CD14-positive monocyte (primary cell): ENCODE measurements around the gene IL12B. TPM values are rescaled to one million over a fixed set of nuclear protein-coding genes. Genes with fewer than 3 reads are reported as not detected.
"Not testable (repeated sequence)": the region's sequence is repeated elsewhere in the genome, so short reads cannot be mapped to it uniquely, and the experiment has no call there.

ENCODE experiments used
- DNase-seq, 3 donors: peaks; one replicate each; pipeline ENCODE4 v3.0.0-alpha.2; 2011 to 2022
- H2AFZ ChIP-seq: 2 replicates; pipeline ENCODE4 v1.6.0; 2012; ENCODE audit warnings: mild to moderate bottlenecking, low read depth, low read length, inconsistent platforms; ENCODE audit not compliant: insufficient read depth, poor library complexity, severe bottlenecking
- H3K27ac ChIP-seq, 2 donors: 1 replicate in 1 of 2; 2 replicates in 1 of 2; pipeline ENCODE4 v1.5.1; 2012 to 2013; ENCODE audit warnings: low read length in 2 of 2, control low read depth in 1 of 2, inconsistent platforms in 1 of 2, low read depth in 1 of 2, mild to moderate bottlenecking in 1 of 2
- H3K27me3 ChIP-seq, 2 donors: one replicate each; pipeline versions ENCODE4 v1.6.0 to v1.6.1; 2011 to 2013; ENCODE audit warnings: low read length in 2 of 2; ENCODE audit not compliant: control insufficient read depth in 2 of 2, insufficient read depth in 2 of 2
- H3K36me3 ChIP-seq, 2 donors: replicated peaks in 1 of 2; 1 replicate in 1 of 2; 2 replicates in 1 of 2; pipeline versions ENCODE4 v1.5.1 to v1.6.1; 2012 to 2013; ENCODE audit warnings: low read length in 2 of 2, control low read depth in 1 of 2, inconsistent platforms in 1 of 2, mild to moderate bottlenecking in 1 of 2; ENCODE audit not compliant: insufficient read depth in 2 of 2, control insufficient read depth in 1 of 2
- H3K4me1 ChIP-seq, 2 donors: 1 replicate in 1 of 2; 2 replicates in 1 of 2; pipeline versions ENCODE4 v1.5.1 to v1.6.1; 2012 to 2013; ENCODE audit warnings: low read length in 2 of 2, control low read depth in 1 of 2, inconsistent platforms in 1 of 2, mild to moderate bottlenecking in 1 of 2, moderate library complexity in 1 of 2; ENCODE audit not compliant: insufficient read depth in 2 of 2, control insufficient read depth in 1 of 2
- H3K4me2 ChIP-seq: replicated peaks from 2 replicates; pipeline ENCODE3; 2012; ENCODE audit warnings: low read length, moderate library complexity, mild to moderate bottlenecking; ENCODE audit not compliant: poor library complexity, severe bottlenecking; ENCODE audit errors: extremely low read depth
- H3K4me3 ChIP-seq, 3 experiments: fragments of 200-600 bp in 1 of 3; sonication (generic) in 1 of 3; replicated peaks in 1 of 3; 1 replicate in 2 of 3; 2 replicates in 1 of 3; pipeline ENCODE4 v1.5.1; 2011 to 2013; ENCODE audit warnings: low read length in 3 of 3, mild to moderate bottlenecking in 3 of 3, control low read depth in 2 of 3, low read depth in 2 of 3, inconsistent platforms in 1 of 3, moderate library complexity in 1 of 3
- H3K79me2 ChIP-seq: 2 replicates; pipeline ENCODE4 v1.6.0; 2012; ENCODE audit warnings: mild to moderate bottlenecking, control low read depth, inconsistent platforms, low read length, moderate library complexity; ENCODE audit not compliant: insufficient read depth
- H3K9ac ChIP-seq: 2 replicates; pipeline ENCODE4 v1.6.0; 2017; ENCODE audit warnings: low read length, mild to moderate bottlenecking; ENCODE audit not compliant: insufficient read depth, poor library complexity, severe bottlenecking
- H3K9me3 ChIP-seq, 2 donors: replicated peaks in 1 of 2; 1 replicate in 1 of 2; 2 replicates in 1 of 2; pipeline versions ENCODE4 v1.5.1 to v1.6.1; 2012 to 2013; ENCODE audit warnings: low read length in 2 of 2, control low read depth in 1 of 2; ENCODE audit not compliant: control insufficient read depth in 1 of 2, insufficient read depth in 1 of 2
- H4K20me1 ChIP-seq: 2 replicates; pipeline ENCODE4 v1.6.0; 2012; ENCODE audit warnings: mild to moderate bottlenecking, low read length, control low read depth, moderate library complexity; ENCODE audit not compliant: insufficient read depth
- H3K27ac Mint-ChIP-seq, 7 donors: one replicate each; pipeline ENCODE4 v1.8.0; 2020; ENCODE audit warnings: mild to moderate bottlenecking in 7 of 7, mixed read lengths in 7 of 7, moderate library complexity in 6 of 7, inconsistent platforms in 2 of 7
- H3K27me3 Mint-ChIP-seq, 3 donors: one replicate each; pipeline ENCODE4 v1.8.0; 2021 to 2022; ENCODE audit warnings: low read depth in 3 of 3, mild to moderate bottlenecking in 3 of 3, mixed read lengths in 3 of 3, moderate library complexity in 3 of 3, inconsistent platforms in 1 of 3
- H3K36me3 Mint-ChIP-seq, 2 donors: one replicate each; pipeline ENCODE4 v1.8.0; 2020; ENCODE audit warnings: mixed read lengths in 2 of 2, inconsistent platforms in 1 of 2, mild to moderate bottlenecking in 1 of 2
- H3K4me1 Mint-ChIP-seq: one replicate; pipeline ENCODE4 v1.8.0; 2020; ENCODE audit warnings: mild to moderate bottlenecking, mixed read lengths
- H3K4me3 Mint-ChIP-seq, 2 donors: one replicate each; pipeline ENCODE4 v1.8.0; 2020; ENCODE audit warnings: mild to moderate bottlenecking in 2 of 2, mixed read lengths in 2 of 2, moderate library complexity in 1 of 2
- H3K9me3 Mint-ChIP-seq, 7 donors: one replicate each; pipeline ENCODE4 v1.8.0; 2020 to 2022; ENCODE audit warnings: mixed read lengths in 7 of 7, mild to moderate bottlenecking in 6 of 7, moderate library complexity in 6 of 7, inconsistent platforms in 2 of 7
- WGBS: methylation state at CpG from one replicate; pipeline ENCODE4 v1.1.5; 2013; ENCODE audit warnings: missing lambda C conversion rate; ENCODE audit not compliant: insufficient coverage; 5-methylcytosine and 5-hydroxymethylcytosine counted together
- intact Hi-C, 2 donors: fragments of 100-400 bp; cut with micrococcal nuclease; formaldehyde crosslinking; loops; one replicate each; pipeline versions ENCODE4 v1.15.0 to v1.15.1; 2023
- polyA plus RNA-seq, 3 donors: library from polyadenylated mRNA; depleted of rRNA in 1 of 3; unstranded in 2 of 3; stranded (reverse) in 1 of 3; fragments of 300-500 nt in 2 of 3; fragments of >200 nt in 1 of 3; fragmentation: Illumina TruSeq in 2 of 3; gene quantifications; 1 replicate in 2 of 3; 2 replicates in 1 of 3; pipeline ENCODE4 v1.2.3, GENCODE V29; 2012 to 2021
- TF ChIP-seq, protein P1 (sequence below): fragments of 200-600 bp; IDR thresholded peaks from one replicate; pipeline ENCODE4 v1.8.0; 2022; ENCODE audit warnings: antibody characterized with exemption, mild to moderate bottlenecking

Gene IL12B
- polyA plus RNA-seq, 3 donors, result not detected

DNA sequence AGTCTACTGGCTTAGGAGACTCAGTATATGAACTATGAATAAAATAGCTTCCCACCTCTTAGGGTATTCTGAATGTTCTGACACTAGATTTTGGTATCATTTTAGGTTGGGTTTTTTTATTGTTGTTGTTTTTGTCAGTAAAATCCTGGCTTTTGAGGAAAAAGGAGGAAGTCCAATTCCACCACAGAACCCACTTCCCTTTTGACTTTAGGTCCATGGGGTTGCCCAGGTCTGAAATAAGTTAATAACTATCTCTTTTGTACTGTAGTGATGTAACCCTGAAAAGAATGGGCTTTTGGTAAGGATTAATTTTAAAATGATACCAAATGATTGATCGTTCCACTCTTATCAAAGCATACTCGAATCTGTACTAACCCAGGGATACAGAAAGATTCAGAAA is 29.1 kb upstream of the IL12B start:
- WGBS, result no CpG with 5 or more reads among the region's 2 CpGs
- H3K9me3 ChIP-seq, result no peaks in the 10 kb centered on the region
- H3K79me2 ChIP-seq, result no peaks in the 10 kb centered on the region
- Mint-ChIP-seq H3K27me3 (peaks cover 0 to 4% (median 2%) of the 10 kb centered on the region in 3 donors), H3K27ac (peak overlapping the region in 3 of 7 donors; percentile 45 to 73 (median 50)), H3K4me1 (peaks cover 32% of the 10 kb centered on the region), H3K36me3 (no peaks in the 10 kb centered on the region), H3K4me3 (no peak overlapping the region), H3K9me3 (peaks cover 0 to 5% (median 0%) of the 10 kb centered on the region in 7 donors)
- H3K27ac ChIP-seq, result no peak overlapping the region
- H3K36me3 ChIP-seq, result no peaks in the 10 kb centered on the region
- H3K4me1 ChIP-seq, result peaks cover 36 to 48% of the 10 kb centered on the region in 2 donors
- peak overlapping the region in 1 of 3 experiments; percentile 3 for H3K4me3 ChIP-seq
- H3K4me2 ChIP-seq, result peak overlapping the region; percentile 28
- H4K20me1 ChIP-seq, result no peaks in the 10 kb centered on the region
- H3K9ac ChIP-seq, result no peak overlapping the region
- no peaks in the 10 kb centered on the region for H3K27me3 ChIP-seq
- TF ChIP-seq, protein P1, sequence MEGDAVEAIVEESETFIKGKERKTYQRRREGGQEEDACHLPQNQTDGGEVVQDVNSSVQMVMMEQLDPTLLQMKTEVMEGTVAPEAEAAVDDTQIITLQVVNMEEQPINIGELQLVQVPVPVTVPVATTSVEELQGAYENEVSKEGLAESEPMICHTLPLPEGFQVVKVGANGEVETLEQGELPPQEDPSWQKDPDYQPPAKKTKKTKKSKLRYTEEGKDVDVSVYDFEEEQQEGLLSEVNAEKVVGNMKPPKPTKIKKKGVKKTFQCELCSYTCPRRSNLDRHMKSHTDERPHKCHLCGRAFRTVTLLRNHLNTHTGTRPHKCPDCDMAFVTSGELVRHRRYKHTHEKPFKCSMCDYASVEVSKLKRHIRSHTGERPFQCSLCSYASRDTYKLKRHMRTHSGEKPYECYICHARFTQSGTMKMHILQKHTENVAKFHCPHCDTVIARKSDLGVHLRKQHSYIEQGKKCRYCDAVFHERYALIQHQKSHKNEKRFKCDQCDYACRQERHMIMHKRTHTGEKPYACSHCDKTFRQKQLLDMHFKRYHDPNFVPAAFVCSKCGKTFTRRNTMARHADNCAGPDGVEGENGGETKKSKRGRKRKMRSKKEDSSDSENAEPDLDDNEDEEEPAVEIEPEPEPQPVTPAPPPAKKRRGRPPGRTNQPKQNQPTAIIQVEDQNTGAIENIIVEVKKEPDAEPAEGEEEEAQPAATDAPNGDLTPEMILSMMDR, result no peak
- peak; percentile 56 to 89 (median 73) for DNase-seq
- intact Hi-C loops, result no loop called here
- no peak overlapping the region for H2AFZ ChIP-seq

DNA sequence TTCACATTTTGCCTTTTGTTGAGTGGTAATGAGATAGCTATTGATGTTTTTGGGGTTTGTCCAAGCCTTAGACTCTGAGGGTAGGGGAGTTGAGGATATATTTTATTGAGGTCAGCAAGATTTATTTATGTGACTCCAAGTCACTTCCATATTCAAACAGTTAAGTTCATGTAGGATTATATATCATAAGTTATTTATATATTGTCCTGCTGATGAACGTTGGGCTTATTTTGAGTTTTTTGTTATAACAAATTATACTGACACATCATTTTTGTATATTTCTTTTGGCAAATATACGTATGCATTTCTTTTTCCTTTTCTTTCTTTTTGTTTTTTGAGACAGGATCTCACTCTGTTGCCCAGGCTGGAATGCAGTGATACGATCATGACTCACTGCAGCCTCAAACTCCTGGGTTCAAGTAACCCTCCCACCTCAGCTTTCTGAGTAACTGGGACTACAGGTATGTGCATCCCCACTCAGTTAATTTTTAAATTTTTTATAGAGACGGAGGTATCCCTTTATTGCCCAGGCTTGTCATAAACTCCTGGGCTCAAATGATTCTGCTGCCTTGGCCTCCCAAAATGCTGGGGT is 23.5 kb upstream of the IL12B start:
- Histone ChIP-seq H4K20me1 (no peaks in the 10 kb centered on the region), H3K9me3 (no peaks in the 10 kb centered on the region), H3K79me2 (no peaks in the 10 kb centered on the region), H2AFZ (no peak overlapping the region), H3K9ac (no peak overlapping the region), H3K4me1 (peaks cover 0 to 3% of the 10 kb centered on the region in 2 donors), H3K36me3 (no peaks in the 10 kb centered on the region), H3K27me3 (no peaks in the 10 kb centered on the region), H3K4me2 (no peak overlapping the region), H3K4me3 (no peak overlapping the region), H3K27ac (no peak overlapping the region)
- intact Hi-C loops, result no loop called here
- TF ChIP-seq, protein P1, result no peak
- Mint-ChIP-seq H3K9me3 (peaks cover 0 to 1% (median 0%) of the 10 kb centered on the region in 7 donors), H3K4me1 (peaks cover 1% of the 10 kb centered on the region), H3K27ac (no peak overlapping the region), H3K4me3 (no peak overlapping the region), H3K27me3 (peaks cover 0 to 2% (median 0%) of the 10 kb centered on the region in 3 donors), H3K36me3 (no peaks in the 10 kb centered on the region)
- no peak for DNase-seq
- WGBS, result 84% methylated on average over 2 of the region's 4 CpGs

DNA sequence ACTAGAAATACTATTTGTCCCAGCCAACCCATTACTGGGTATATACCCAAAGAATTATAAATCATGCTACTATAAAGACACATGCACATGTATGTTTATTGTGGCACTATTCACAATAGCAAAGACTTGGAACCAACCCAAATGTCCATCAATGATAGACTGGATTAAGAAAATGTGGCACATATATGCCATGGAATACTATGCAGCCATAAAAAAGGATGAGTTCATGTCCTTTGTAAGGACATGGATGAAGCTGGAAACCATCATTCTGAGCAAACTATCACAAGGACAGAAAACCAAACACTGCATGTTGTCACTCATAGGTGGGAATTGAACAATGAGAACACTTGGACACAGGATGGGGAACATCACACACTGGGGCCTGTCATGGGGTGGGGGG is 20.4 kb upstream of the IL12B start:
- H3K36me3 Mint-ChIP-seq, H3K4me3 Mint-ChIP-seq, H3K9me3 Mint-ChIP-seq, H3K79me2 ChIP-seq, H3K27me3 Mint-ChIP-seq, H3K4me3 ChIP-seq, H3K4me1 ChIP-seq, H4K20me1 ChIP-seq, H3K4me1 Mint-ChIP-seq, H3K27me3 ChIP-seq, H2AFZ ChIP-seq, intact Hi-C loops, H3K9ac ChIP-seq, H3K36me3 ChIP-seq, H3K4me2 ChIP-seq, H3K9me3 ChIP-seq, H3K27ac Mint-ChIP-seq, DNase-seq, H3K27ac ChIP-seq: not testable (repeated sequence)
